ENCODE results near the gene SORBS1.

The SORBS1 gene

GRCh38 chr10:95579835-95580535, 18.8 kb upstream of the SORBS1 start:
- H3K27me3 ChIP-seq (ENCODE audit: insufficient read depth, poor library complexity, severe bottlenecking) = no peaks in the 10 kb centered on the region
- DNase-seq (ENCODE audit: low read depth in 1 of 2, low spot score in 1 of 2) = no peak
- H3K4me3 ChIP-seq (replicated peaks; ENCODE audit: insufficient read depth, low read length) = no peak overlapping the region
- no peak overlapping the region for H3K27ac ChIP-seq (replicated peaks)
- no peak for TF ChIP-seq CTCF (IDR thresholded peaks at IDR 0.05; ENCODE audit: insufficient read depth, low read length)

- no peak for DNase-seq (ENCODE audit: low read depth in 1 of 2, low spot score in 1 of 2)
- TF ChIP-seq GABPA (IDR thresholded peaks at IDR 0.05; ENCODE audit: low read depth) = no peak
- TF ChIP-seq CTCF (IDR thresholded peaks at IDR 0.05; ENCODE audit: insufficient read depth, low read length) = no peak
- TF ChIP-seq REST (IDR thresholded peaks at IDR 0.05; ENCODE audit: insufficient replicate concordance, low read depth) = no peak
- TF ChIP-seq SPI1 (IDR thresholded peaks at IDR 0.05; ENCODE audit: borderline replicate concordance, low read depth) = no peak
- no peak for TF ChIP-seq POLR2AphosphoS5 (IDR thresholded peaks at IDR 0.05; ENCODE audit: low read depth)
- H3K27me3 ChIP-seq (ENCODE audit: insufficient read depth, poor library complexity, severe bottlenecking) = no peaks in the 10 kb centered on the region
- H3K4me3 ChIP-seq (replicated peaks; ENCODE audit: insufficient read depth, low read length) = no peak overlapping the region
- no peak overlapping the region for H3K27ac ChIP-seq (replicated peaks)
Measured at GRCh38 chr10:95579292-95579691, 18.1 kb upstream of the SORBS1 start.

- no peak overlapping the region for H3K27ac ChIP-seq (replicated peaks)
- no peak for DNase-seq (ENCODE audit: low read depth in 1 of 2, low spot score in 1 of 2)
- H3K27me3 ChIP-seq (ENCODE audit: insufficient read depth, poor library complexity, severe bottlenecking) = peaks cover 2% of the 10 kb centered on the region
- H3K4me3 ChIP-seq (replicated peaks; ENCODE audit: insufficient read depth, low read length) = no peak overlapping the region
- no peak for TF ChIP-seq REST (IDR thresholded peaks at IDR 0.05; ENCODE audit: insufficient replicate concordance, low read depth)
- no peak for TF ChIP-seq GABPA (IDR thresholded peaks at IDR 0.05; ENCODE audit: low read depth)
- no peak for TF ChIP-seq POLR2AphosphoS5 (IDR thresholded peaks at IDR 0.05; ENCODE audit: low read depth)
- no peak for TF ChIP-seq CTCF (IDR thresholded peaks at IDR 0.05; ENCODE audit: insufficient read depth, low read length)
- no peak for TF ChIP-seq SPI1 (IDR thresholded peaks at IDR 0.05; ENCODE audit: borderline replicate concordance, low read depth)
Measured at GRCh38 chr10:95578619-95579018, 17.4 kb upstream of the SORBS1 start.
